GM18499 (cell line): Measurements from ENCODE around the gene ITPRIP.
A peak's percentile ranks its signal among the peaks of the same experiment; 100 is the strongest.

Source experiments
- ATAC-seq: cut with Tn5 transposase; IDR thresholded peaks from one replicate; pipeline ENCODE4 v1.9.1; 2021; ENCODE audit warnings: moderate number of reproducible peaks; ENCODE audit not compliant: insufficient read depth, unreplicated experiment

ITPRIP gene

DNA sequence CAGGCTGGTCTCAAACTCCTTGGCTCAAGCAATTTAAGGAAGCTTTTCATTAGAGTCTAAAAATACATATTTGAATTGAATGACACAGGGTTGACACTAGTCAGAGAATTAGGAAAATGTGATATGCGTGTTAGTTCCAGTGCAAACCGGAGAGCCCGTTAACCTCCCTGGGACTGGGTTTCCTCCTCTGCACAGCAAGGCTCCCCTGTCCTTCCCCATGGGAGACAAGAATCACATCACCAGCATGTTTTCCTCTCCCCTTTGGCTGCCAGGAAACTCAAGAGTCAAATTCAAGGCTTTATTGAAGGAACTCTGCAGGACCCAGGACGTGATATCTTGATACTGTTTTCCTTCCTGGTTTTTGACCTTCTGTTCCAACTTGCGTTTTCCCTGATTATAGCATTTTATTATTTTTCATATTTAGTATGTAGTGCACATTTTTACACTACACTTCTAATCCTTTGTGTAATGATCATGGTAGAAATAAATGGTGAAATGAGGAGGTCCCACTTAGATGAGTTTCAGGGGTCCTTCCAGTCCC, 44.4 kb downstream of the ITPRIP start:
- no peak for ATAC-seq

DNA sequence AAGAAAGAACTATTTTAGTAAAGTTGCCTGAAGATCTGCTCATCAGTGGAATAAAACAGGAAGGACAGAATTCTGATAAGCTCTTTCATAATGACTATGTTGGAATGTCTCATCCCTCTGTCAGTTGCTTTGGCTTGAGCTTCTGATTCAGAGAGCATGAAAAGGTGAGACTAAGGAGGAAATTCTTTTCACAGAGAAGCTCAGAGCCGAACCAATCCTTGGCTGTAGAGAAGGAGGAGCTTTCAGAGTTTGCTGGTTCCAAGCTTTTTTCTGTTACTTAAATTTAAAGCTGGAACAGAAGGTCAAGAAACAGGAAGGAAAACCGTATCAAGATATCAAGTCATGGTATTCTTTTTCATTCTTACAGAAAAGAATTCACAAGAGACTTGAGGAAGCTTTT, 45.3 kb downstream of the ITPRIP start:
- ATAC-seq, result no peak

DNA sequence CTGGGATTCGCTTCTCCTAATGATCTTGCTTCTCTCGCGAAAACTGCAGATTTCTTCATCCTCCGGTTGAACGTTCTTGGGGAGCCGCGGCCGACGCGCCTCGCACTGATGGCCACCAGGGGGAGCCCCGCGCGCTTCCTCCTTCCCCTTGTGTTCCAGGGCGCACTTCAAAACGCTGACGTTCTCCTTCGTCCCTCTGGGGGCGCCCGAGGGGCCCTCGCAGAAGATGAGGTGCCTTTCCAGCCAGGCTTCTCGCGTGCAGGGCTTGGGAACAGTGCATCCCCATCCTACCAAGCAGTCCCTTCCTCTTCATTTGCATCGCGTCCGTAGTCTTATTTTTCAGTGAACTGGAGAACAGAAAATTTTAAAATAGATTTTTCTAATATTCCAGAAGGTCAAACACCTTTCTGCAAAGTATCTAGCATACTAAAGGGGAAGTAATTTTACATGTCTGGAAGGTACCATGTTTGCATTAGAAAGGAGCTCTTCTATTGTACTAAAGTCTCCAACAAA, 46.8 kb downstream of the ITPRIP start:
- peak; percentile 95 for ATAC-seq

DNA sequence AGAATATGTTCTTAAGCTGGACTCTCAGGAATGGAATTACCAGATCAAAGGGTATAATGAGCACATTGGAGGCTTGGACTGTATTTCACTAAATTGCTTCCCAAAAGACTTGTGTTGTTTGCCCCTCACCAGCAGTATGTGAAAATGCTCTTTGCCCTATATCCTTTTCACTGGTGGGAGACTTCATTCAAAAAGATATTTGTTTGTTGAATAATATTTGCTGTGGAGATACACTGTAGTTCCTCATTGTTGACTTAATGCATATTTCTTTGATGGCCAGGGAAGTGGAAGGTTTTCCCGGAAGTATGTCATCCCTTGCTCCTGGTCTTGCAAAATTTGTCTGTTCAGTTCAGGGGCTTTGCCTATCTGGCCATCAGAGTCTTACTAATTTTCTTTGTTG, 49.9 kb downstream of the ITPRIP start:
- no peak for ATAC-seq

DNA sequence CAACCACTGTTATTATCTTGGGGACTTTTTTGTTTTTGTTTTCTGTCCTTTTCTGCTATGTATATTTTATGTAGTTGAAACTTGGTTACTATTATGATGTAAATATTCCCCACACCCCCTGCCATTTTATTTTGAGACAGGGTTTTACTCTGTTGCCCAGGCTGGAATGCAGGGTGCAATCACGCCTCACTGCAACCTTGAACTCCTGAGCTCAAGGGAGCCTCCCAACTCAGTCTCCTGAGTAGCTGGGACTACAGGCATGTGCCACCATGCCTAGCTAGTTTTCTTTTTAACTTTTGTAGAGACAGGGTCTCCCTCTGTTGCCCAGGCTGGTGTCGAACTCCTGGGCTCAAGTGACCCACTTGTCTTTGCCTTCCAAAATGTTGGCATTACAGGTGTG, 51.3 kb downstream of the ITPRIP start:
- no peak for ATAC-seq

DNA sequence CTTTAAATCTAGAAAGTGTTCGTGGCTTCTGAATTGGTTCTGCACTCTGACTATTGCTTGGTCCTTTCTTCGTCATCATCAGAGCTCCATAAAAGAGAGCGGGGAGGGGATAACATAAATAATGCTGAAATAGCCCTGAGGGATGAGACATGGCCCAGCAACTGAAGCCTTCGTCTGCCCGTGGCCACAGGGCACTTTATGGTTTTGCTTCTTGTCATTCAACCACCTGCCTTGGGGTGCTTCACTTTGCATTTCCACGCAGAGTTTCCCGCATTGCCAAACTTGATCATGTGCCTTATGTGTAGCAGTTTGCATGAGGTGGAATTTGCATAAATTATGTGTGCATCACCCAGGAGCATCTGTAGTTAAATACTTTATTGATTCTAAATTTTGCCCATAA, 53.4 kb downstream of the ITPRIP start:
- no peak for ATAC-seq

DNA sequence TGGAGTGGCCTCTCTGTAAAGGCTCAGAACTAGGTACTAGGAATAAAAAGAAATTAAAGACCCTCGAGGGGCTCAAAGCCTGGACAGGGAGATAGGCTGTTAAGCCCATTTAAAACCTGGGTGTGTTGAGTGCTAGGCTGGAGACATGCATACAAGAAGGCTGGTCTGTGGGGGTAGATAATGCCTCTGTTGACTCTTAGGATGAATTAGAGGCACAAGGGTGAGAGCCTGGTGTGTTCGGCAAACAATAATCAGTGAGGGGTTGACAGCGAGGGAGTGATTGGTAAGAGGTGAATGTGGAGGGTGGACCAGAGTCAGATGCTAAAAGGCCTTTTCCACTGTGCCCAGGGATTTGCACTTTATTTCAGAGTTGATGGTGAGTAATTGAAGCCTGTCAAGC, 56.6 kb downstream of the ITPRIP start:
- ATAC-seq, result no peak

DNA sequence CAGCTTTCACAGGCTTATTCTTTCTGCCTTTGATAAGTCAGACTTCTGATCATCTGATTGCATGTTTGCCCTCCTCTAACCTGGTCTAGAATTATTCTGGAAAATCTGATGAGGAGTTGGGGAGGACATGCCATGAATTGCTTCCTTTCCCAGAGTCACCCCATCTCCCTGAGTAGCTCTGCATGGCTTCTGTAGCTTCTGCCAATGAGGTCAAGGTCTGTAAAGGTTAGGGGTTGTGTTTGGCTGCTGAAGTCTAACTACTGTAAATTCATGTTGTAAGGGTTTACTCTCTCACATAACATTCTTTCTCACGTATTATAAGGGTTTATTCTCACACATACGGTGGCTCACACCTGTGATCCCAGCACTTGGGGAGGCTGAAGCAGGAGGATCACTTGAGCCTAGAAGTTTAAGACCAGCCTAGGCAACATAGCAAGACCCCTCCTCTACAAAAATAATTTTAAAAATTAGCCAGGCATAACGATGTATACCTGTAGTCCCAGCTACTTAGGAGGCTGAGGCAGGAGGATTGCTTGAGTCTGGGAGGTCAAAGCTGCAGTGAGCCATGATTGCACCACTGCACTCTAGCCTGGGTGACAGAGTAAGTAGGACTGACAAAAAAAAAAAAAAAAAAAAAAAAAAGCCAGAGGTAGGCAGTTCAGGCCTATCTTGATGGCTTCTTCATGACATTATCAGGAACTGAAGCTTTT, 58.6 kb downstream of the ITPRIP start:
- ATAC-seq, result no peak

DNA sequence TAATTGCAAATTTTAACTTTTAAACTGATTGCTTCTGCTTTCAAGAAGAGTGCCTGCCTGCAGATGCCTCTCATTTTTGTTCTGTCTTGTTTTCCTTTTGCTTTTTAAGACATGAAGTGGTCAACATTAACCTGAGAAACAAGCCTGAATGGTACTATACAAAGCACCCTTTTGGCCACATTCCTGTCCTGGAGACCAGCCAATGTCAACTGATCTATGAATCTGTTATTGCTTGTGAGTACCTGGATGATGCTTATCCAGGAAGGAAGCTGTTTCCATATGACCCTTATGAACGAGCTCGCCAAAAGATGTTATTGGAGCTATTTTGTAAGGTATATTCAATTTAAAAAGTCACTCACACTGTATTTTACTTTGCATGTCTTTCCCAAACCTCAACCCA, 60.5 kb downstream of the ITPRIP start:
- ATAC-seq, result no peak

DNA sequence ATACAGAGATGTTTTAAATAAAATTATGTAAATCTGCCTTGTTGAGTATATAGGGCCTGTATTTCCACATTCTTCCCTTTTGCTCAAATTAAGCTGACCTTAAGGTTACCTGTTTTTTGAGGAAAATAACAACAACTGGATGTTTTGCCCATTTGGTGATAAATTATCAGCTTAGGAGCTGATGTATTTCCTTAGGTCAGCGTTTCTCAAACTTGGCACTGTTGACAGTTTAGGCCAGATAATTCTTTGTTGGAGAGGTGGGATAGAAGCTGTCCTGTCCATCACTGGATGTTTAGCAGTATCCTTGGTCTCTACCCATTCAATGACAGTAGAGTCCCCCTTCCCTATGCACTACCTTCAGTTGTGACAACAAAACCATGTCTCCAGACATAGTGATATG, 62.1 kb downstream of the ITPRIP start:
- ATAC-seq, result no peak

DNA sequence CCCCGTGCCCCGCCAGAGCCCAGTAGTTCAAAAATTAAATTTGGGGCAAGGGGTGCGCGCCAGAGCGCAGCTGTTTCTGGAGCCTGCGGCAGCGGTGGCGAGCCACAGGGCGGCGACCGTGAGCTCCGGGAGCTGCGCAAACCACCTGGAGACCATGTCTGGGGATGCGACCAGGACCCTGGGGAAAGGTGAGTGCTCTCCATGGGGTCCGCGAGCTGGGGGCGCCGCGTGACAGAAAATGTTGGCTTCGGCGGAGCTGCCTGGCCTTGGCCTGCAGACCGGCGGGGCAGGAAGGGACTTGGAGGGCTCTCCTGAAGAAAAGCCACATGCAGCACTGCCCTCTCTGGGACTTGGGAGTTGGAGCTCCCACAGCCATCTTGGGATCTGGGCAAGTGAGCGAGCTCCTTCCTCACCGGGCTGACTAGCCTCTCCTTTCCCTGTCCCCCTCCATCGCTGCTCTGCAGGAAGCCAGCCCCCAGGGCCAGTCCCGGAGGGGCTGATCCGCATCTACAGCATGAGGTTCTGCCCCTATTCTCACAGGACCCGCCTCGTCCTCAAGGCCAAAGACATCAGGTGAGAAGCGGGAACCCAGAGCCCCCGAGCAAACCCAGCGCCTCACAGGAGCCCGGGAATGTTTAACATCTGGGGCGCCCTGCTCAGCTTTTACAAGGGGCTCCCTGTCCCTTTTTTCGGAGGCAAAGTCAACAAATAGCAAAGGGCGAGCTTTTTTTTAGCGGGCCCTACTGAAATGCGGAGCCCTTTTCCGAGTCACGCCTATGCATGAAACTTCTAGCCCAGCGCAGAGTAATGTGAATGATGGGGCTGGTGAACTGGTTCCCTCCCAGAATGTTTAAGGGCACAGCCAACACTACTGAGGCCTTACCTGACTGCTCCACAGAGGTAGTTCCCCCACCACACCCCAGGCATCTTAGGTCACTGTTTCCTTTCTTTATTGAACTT, 63.2 kb downstream of the ITPRIP start:
- no peak for ATAC-seq

DNA sequence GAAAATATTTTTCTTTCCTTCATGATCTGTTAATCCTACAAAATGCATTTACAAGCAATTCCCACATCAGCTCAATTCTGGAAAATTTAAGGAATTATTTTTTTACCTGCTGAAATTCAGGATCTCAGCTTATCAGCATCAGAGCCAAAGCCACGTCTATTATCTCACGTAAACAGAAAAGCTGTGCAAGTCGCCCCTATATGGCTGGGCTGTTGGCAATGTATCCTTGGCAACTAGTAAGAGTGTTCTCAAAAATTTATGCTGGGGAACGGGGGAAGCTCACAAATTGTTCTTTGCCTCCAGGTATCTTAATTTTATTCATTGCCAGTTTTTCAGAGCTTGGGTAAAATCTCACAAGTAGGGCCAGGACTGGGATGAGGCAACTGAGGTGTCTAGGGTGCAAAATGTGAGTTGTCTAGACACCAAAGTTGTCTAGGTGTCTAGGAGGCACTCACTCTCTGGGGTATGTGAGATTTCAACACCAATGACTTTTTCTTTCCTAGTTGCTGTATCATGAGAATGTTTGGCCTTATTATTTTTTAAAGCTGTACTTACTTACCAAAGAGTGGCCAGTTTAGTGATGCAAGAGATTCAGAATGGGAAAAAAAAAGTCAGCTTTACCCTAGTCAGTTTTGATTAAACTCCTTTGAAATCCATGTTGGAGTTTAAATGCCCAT, 64.2 kb downstream of the ITPRIP start:
- no peak for ATAC-seq

DNA sequence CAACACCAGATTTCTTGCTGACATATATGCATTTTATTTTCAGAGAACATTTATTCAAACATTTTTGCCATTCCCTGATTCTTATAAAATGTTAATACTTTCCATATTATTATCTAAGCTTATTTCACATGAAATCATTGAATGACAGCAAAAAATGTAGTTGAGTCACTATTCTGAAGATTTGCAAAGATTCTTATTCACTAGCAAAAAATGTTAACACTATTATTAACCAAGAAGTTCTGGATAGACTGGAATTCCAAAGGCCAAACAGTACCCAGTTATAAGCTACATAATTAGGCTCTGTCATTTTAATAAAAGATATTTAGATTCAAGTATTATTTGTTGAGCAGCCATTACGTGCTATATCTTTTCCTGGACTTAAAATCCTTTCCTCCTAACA, 65.0 kb downstream of the ITPRIP start:
- no peak for ATAC-seq

DNA sequence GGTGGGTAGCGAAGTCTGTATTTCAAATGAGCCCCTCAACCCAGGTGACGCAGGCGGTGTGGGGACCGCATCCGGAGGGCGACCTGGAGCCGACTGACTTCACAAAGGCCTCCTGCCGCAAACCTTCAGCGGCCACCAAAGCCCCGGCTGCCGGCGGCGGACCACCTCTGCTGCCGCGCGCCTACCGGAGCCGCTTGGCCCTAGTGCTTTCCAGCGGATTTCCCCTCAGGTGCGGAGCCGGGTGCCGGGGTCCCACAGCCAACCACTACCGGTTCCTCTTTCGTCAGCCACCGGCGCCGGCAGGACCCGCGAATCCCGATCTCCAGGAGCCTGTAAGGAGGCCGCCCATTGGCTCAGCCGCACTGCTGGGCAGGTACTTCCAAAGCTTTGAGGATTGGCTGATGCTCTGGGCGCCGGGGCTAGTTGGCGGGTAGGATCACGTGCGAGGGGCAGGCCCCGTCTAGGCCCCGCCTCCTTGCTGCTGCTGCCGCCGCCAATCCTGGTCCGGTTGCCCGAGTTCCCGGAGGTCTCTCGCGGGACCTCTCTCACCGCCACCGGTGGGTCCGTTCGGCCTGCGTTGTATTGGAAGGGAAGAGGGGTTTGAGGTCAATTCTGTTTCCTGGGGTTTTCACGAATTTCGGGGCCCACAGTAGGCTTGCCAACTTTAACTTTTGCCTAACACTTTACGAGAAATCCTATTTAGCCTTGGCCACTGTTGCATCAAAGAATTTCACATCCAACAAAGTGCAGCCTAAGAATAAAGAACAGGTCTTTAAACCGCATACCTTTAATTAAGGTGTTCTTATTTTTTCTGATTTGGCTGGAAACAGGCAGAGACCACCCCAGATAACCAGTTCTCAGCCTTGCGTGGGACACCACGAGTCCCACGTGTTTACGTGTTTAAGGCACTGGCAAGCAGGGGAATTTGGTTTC, 69.3 kb downstream of the ITPRIP start, which contains the start of gene GSTO2:
GSTO2 (plus strand) TSS at position 472 of the 933 bp plus-strand sequence. CDS start 5,732 bp downstream, outside the sequence.
- ATAC-seq, result peak; percentile 99

DNA sequence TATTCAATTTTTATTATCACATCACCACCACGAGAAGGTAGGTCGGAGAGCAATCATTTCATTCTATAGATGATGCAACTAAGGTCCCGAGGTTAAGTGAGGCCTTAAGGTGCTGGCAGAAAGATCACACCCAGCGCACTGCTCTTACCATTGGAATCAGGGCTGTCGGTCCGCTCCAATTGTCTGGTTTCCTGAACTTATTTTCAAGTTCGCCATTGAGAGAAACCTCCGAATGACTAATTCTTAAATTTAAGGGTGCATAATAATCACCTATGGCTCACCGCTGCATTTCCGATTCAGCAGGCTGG, 69.9 kb downstream of the ITPRIP start:
- ATAC-seq, result no peak

DNA sequence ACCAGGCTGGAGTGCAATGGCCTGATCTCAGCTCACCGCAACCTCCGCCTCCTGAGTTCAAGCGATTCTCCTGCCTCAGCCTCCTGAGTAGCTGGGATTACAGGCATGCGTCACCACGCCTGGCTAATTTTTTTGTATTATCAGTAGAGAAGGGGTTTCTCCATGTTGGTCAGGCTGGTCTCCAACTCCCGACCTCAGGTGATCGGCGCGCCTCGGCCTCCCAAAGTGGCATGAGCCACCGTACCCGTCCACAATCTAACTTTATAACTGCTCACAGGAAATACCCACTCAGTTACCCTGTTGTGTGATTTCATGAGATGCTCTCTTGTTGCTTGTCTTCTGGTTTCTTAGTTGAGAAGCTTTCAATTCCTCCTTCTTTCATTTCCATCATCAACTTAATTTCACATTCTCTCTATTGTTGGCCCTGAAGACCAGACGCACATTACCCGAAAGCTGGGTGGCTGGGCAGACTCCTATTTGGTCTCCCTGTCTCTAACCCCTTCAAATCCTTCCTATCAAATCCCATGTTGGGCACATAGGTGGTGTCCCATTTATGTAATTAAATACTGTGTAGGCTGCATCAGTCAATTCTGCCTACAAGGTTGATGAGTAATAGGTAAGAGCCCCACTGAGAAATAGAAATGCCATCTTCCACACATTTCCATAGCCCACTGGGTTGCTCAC, 70.4 kb downstream of the ITPRIP start:
- ATAC-seq, result no peak

DNA sequence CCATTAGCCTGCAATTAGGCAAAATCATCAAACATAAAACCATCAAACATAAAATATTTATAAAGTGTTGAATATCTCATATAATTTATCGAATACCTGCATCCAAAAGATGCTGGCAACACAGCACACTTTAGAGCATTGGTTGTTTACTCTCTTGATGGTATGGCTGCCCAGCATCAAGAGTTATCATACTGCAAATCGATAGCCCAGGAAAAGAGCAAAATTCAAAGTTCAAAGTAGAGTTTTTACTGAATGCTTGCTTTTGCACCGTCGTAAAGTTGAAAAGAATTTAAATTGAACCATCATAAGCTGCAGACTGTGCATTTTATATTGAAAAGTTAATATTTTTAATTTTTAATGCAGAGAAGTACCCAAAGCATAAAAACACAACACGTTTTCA, 73.5 kb downstream of the ITPRIP start:
- no peak for ATAC-seq

DNA sequence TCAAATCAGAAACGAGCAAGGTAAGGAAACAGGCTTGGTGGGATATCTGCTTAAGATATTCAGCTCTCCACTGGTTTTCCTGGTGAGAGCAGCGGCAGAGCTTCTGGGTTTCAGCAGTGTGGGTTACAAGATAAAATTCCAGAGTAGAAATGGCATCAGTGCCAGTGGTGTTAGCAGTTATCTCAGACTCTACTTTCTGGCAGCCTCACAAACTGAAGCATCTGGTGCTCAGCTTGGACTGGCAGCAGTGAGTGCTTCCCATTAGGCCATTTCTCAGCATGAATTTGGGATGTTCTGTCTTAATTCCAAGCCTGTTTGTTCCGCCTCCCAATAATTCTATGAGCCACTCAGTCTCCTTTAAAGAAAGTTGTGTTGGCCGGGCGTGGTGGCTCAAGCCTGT, 76.2 kb downstream of the ITPRIP start:
- ATAC-seq, result no peak

DNA sequence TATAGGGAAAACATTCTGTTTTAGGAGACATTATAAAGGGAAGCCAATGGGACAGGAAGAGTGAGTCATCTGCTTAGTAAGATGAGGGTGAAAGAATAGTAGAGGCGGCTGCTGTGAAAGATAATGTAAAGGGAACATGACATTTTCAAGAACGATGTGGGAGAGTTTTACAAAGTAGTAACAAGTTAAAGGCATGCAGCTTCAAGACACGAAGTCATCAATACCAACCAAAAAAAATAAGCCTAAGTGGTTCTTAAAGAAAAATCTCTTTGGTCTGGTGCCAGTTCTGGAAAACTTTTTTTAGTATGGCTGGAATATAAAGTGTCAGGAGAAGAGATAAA, 77.5 kb downstream of the ITPRIP start:
- no peak for ATAC-seq
